GF-D8 (cell line): ENCODE data around the gene GIMAP1.
"Not testable (repeated sequence)": the region's sequence is repeated elsewhere in the genome, so short reads cannot be mapped to it uniquely, and the experiment has no call there.

Experiments used
- DNase-seq: peaks from one replicate; lab custom pipeline; 2025; lab: John Stamatoyannopoulos, UW

Gene GIMAP1

DNA sequence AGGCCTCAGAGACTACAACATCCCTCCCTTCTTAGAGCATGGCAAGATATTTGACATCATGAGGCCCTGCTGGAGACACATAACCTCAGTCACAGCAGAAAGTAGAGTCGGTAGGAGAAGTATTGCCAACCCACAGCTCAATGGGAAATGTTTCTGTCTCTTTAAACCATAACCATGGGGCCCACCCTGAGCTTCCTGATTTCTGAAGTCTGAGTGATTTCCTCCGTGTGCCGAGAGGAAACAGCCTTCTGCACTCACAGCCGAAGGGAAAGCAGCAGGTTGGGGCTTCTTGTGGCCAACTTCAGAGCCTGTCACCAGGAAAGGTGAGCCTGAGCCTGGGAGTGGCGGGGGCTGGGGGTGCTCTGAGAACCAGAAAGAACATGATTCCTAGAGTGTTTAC, at the start of gene GIMAP1:
Gene GIMAP1 (plus strand): TSS at position 246 of the 400 bp plus-strand sequence. CDS start 2,435 bp downstream, outside the sequence.
- peak; percentile 73 for DNase-seq

GRCh38 chr7:150668472-150668911, 47.9 kb upstream of the GIMAP1 start:
- no peak for DNase-seq

DNA sequence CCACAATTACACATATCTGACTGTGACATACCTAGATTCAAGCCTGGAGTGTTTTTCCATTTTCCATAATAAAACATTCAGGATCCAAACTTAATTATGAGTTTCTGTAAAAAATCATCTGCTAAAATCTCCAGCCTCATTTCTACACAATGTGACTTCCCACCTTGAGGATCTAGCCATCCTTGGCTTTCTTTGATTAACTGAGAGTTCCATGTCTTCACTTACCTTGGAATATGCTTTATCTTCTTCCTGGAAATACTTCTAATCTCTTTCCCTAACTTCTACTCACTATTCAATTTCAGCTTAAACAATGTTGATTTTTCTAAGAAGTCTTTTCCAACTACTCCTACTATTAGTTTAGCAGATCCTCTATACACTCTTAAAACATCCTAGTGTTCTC, 47.4 kb upstream of the GIMAP1 start:
- DNase-seq = no peak

DNA sequence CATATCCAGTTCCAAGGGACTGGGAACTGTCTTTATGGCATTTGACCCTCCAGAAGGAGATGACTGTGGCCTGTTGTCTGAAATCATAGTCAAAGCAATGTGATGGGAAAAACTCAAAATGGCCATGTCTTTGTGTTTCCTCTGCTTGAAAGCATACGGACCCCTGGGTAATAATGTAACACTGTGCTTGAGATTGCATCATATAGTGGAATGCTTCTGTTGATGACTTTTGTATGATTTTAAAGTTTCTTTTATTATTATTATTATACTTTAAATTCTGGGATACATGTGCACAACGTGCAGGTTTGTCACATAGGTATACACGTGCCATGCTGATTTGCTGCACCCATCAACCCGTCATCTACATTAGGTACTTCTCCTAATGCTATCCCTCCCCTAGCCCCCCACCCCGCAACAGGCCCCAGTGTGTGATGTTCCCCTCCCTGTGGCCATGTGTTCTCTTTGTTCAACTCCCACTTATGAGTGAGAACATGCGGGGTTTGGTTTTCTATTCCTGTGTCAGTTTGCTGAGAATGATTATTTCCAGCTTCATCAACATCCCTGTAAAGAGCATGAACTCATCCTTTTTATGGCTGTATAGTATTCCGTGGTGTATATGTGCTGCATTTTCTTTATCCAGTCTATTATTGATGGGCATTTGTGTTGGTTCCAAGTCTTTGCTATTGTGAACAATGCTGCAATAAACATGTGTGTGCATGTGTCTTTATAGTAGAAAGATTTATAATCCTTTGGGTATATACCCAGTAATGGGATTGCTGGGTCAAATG, 44.4 kb upstream of the GIMAP1 start:
- DNase-seq = not testable (repeated sequence)

DNA sequence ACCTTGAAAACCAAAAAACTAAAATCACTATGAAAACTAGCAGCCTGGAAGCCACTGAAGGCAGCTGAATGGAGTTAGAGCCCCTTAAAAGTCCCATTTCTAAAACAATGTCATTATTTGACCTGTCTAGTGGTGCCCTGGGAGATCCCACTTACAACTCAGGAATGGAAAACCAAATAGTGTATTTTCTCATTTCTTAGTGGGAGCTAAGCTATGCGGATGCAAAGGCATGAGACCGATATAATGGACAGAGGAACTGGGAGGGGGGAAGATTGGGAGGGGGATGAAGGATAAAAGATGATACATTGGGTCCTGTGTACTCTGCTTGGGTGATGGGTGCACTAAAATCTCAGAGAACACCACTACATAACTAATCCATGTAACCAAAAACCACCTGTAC, 40.7 kb upstream of the GIMAP1 start:
- no peak for DNase-seq

DNA sequence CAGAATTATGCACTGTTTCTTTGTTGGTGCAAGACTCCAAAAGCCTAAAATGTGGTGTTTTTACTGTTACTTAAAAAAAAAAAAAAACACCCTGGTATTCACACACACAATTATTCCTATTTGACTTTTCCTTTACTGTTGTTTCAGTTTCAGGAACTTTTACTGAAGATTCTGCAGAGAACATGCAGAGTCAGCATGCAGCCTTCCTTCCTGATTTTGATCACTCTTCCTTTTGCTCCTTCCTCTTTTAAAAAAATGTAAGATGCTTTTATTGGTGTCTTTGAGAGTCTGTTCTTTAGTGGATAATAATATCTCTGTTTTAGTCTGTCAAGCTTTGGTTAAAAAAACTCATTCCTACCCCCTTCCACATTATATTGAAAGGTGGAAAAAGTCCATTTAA, 40.1 kb upstream of the GIMAP1 start:
- DNase-seq = not testable (repeated sequence)

GRCh38 chr7:150676854-150677253, 39.6 kb upstream of the GIMAP1 start:
- not testable (repeated sequence) for DNase-seq

GRCh38 chr7:150678601-150679000, 37.8 kb upstream of the GIMAP1 start:
- DNase-seq = not testable (repeated sequence)

- not testable (repeated sequence) for DNase-seq
Observed at GRCh38 chr7:150680364-150680763, 36.0 kb upstream of the GIMAP1 start.

DNA sequence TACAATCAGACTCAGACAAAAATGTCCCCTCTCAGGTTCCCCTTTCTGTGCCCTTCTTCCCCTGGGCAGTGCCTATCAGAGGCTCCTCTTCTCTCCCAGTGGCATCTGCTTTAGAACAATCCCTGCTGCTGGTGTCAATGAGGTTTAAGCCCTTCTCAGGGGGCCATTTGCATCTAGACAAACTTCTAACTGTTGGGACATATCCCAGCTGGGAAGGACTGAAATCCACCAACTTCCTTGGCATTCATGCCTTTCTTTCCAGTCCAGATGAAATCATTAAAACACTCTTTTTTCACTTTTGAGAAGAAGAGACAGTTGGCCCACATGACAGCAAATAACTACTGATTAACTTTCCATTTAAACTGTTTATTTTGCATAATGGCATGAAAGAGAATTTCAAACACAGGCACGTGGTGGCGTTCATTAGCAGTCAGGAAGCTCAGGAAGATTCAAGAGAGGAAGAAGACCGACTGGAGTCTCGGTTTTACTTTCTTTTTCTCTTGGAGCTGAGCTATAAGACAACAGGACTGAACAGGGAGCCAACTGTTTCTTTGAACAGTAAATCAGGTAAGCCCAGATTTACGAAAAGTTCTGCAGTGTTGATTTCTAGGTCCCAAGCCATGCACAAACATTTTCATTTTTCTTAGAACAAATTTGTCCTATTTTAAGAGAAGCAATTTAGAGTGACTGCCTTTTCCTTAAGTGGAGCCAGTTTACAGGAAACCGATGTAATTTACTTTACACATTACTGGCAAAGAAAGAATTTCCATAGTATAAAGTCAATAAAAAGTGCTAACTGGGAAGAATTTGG, 31.0 kb upstream of the GIMAP1 start, which contains the start of gene GIMAP2:
Gene GIMAP2 (plus strand): TSS at position 488 of the 811 bp plus-strand sequence. CDS start 1,354 bp downstream, outside the sequence.
- DNase-seq = peak; percentile 73

GRCh38 chr7:150686030-150686631, 30.3 kb upstream of the GIMAP1 start:
- DNase-seq = no peak

DNA sequence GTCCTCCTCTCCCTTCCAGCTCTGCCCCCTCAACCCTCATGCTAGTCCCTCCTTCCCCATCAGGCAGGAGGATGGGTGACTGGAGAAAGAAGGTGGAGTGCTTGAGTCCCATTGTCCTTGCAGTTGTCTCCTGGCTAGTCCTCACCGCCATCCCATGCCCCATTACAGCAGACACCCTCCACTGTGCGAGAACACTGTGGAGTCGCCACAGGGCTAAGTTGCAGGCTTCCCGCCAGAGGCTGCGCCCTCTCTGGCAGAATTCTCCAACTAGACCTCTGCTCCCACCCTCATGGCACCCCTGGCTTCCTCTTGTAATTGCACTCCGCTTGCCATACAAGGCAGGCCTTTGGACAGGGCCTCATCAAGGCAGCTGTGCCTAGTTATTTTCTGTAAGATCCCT, 27.8 kb upstream of the GIMAP1 start:
- no peak for DNase-seq

GRCh38 chr7:150695654-150696053, 20.8 kb upstream of the GIMAP1 start:
- DNase-seq = no peak

GRCh38 chr7:150703209-150703608, 13.2 kb upstream of the GIMAP1 start:
- no peak for DNase-seq

GRCh38 chr7:150715293-150715692, 1.1 kb upstream of the GIMAP1 start:
- DNase-seq = no peak

GRCh38 chr7:150715738-150716137, 675 bp upstream of the GIMAP1 start:
- DNase-seq = no peak

- DNase-seq = no peak
Observed at GRCh38 chr7:150716939-150717338, 526 bp downstream of the GIMAP1 start.

DNA sequence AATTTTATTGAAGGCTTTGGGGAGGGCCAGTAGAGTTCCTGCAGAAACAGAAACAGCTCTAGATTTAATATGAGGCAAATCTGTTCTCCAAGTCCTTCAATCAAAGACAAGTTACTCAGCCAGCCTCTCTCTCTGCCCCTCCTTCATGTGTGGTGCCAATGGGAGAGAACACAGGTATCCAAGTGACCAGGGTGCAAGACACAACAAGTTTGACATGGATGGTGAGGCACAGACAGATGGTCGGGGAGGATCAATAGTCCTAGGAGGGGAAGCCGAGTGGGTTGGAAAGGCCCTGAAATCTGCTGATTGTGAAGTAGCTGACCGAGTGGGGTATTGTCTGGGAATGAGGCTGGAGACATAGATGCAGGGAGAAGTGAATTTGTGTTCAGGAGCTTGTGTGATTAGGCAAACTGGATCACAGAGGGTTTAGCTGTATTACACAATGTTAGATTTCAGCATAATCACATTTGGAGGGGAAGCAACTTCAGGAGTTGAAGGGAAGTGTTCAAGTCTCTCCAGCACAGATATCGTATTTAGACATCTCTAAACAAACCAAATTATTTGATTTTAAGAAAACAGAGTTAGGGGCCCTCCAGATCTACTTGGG, 1.5 kb downstream of the GIMAP1 start:
- DNase-seq = peak; percentile 24

DNA sequence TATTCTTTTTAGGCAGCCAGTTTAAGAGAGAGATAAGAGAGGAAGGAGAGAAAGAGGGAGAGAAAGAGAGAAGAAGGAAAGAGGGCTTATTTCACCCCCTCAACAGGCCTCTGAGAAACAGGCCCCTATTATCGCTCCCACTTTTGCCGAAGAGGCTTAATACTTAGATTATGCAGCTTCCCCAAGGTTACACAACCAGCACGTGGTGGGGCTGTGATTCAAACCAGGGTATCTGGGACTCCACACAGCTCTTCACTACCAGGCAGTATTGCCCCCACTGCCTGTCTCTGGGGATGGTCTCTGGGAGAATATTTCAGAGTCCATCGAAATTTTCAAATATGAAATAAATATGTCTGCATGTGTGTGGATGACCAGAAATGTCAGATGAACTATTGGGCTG, 3.0 kb downstream of the GIMAP1 start:
- no peak for DNase-seq

DNA sequence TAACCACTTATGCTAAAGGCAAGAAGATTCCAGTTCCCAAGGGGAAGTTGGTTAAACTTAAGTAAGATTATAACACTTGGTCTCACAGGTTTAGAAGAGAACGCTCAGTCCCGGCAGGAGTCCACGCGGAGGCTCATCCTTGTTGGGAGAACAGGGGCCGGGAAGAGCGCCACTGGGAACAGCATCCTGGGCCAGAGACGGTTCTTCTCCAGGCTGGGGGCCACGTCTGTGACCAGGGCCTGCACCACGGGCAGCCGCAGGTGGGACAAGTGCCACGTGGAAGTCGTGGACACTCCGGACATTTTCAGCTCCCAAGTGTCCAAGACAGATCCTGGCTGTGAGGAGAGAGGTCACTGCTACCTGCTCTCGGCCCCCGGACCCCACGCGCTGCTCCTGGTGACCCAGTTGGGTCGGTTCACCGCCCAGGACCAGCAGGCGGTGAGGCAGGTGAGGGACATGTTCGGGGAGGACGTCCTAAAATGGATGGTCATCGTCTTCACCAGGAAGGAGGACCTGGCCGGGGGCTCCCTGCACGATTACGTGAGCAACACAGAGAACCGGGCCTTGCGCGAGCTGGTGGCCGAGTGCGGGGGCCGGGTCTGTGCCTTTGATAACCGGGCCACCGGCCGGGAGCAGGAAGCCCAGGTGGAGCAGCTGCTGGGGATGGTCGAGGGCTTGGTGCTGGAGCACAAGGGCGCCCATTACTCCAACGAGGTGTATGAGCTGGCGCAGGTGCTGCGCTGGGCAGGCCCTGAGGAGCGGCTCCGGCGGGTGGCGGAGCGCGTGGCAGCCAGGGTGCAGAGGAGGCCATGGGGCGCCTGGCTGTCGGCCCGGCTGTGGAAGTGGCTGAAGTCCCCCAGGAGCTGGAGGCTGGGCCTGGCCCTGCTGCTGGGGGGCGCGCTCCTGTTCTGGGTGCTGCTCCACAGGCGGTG, 3.8 kb downstream of the GIMAP1 start:
- DNase-seq = no peak

DNA sequence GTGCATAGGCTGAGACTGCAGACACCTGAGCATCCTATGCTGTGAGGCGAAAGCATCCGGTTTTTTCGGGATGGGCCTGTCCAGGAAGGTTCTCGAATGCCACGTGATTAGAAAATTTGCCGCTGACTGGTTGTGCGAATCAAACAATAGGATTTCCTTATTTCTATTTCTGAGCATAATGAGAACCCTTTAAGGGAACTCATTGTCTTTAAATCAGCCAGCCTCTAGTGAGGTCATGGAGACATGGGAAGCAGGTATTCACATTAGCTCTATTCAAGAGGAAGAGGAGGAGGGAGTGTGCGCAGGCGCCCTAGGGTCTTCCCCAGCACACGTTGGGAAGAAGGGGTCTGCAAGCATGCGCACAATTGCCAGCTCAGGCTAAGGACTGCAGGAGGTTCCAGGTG, 5.6 kb downstream of the GIMAP1 start:
- no peak for DNase-seq
